ENCODE results near the gene MAMSTR.

MAMSTR gene

GRCh38 chr19:48668332-48668731 lies 51.2 kb downstream of the MAMSTR start:
- no peak for DNase-seq (ENCODE audit: low spot score)
- FAIRE-seq: no peak

DNA sequence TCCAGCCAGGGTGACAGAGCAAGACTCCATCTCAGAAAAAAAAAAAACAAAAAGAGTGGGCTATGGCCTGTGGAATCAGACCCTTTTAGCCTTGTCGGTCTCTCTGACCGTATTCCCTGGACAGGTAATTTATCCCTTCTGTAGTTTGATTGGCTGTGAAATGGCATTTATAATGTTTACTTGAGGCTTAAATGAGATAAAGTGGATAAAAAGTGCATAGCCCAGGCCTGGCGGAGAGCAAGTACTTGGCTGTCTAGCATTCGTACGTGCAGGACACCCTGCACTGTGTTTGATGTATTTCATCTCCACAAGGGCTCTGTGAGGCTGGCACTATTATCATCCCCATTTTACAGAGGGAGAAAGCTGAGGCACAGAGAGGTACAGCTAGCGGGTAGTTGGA lies 53.7 kb downstream of the MAMSTR start:
- DNase-seq (ENCODE audit: low spot score) (no peak), FAIRE-seq (no peak)

DNA sequence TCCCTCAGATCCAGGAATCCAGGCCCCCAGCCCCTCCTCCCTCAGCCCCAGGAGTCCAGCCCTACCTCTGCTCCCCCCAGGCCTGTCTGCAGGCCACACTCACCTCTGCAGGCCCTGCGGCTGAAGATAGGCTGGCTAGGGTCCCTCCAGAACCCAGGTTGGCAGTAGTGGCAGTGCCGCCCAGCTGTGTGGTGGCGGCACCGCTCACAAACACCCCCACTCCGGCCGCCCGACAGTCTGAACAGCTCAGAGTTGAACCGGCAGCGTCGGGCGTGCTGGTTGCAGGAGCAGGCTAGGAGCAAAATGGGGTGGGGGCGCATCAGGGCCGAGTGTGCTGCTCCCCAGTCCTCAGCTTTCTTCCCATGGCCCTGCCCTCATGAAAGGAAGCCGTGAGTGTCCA lies 55.0 kb downstream of the MAMSTR start:
- FAIRE-seq (no peak), DNase-seq (ENCODE audit: low spot score) (no peak)

- no peak for DNase-seq (ENCODE audit: low spot score)
- FAIRE-seq: no peak
These were observed 55.9 kb downstream of the MAMSTR start for GRCh38 chr19:48663667-48664066.
